ENCODE results near the gene MTLN.
"Not testable (repeated sequence)": the region's sequence is repeated elsewhere in the genome, so short reads cannot be mapped to it uniquely, and the experiment has no call there.

MTLN gene

GRCh38 chr2:110211938-110212858 is at the start of gene MTLN:
MTLN (minus strand) TSS chr2:110212547; CDS start chr2:110212525, 22 bp downstream.
- H3K4me3 ChIP-seq (ENCODE audit: low read depth, low read length) = peak within 1 kb of the TSS; percentile 85

GRCh38 chr2:110261910-110262309 is 49.6 kb upstream of the MTLN start:
- not testable (repeated sequence) for H3K4me3 ChIP-seq (ENCODE audit: low read depth, low read length)

DNA sequence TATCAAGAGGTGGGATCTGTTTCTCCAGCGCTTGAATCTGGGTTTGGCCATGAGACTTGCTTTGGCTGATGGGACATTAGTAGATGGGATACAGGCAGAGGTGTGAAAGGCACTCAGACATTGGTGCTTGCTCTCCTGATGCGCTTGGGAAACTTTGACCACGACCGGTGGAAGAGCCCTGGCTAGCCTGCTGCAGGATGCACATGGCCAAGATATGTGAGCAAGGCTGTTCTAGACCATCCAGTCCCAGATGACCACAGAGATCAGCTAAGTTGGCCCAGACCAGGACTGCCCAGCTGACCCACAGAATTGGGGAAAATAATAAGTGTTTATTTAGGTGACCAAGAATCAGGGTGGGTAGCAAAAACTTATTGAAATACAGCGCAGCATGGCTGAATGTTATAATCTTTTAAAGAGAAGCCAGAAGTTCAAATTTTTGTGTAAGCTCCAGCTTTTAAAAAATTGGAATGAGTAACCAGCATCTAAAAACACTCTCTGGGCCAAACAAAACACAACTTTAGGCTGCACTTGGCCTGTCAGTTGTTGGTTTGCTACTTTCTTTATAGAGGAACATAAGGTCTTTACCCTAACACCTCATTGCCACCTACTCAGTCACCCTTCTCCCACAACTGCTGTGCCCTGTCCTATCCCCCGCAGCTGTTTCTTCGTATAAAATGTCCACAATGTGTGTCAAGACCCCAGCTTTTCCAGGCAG is 35.9 kb upstream of the MTLN start:
- not testable (repeated sequence) for H3K4me3 ChIP-seq (ENCODE audit: low read depth, low read length)

- not testable (repeated sequence) for H3K4me3 ChIP-seq (ENCODE audit: low read depth, low read length)
Observed at GRCh38 chr2:110245488-110246435, 33.4 kb upstream of the MTLN start.

- not testable (repeated sequence) for H3K4me3 ChIP-seq (ENCODE audit: low read depth, low read length)
Observed at GRCh38 chr2:110243283-110243682, 30.9 kb upstream of the MTLN start.

GRCh38 chr2:110234514-110234913 is 22.2 kb upstream of the MTLN start:
- not testable (repeated sequence) for H3K4me3 ChIP-seq (ENCODE audit: low read depth, low read length)

DNA sequence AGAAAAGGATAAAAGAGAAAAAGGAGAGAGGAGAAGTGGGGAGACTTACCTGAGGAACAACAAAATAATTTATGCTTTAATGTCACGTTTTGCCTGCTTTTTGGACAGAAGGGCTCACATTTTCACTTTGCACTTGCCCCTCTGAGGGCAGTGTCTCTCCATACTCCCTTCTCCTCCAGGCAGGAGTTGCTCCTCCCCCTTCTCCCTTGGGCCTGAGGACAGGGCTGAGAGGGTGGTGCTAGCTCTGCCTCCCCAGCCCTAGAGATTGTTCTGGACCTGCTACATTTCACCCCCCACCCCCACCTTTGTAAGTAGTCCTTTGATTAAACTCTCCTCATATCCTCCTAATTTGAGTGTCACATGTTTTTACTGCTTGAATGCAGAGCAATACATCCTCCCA is 17.5 kb upstream of the MTLN start:
- not testable (repeated sequence) for H3K4me3 ChIP-seq (ENCODE audit: low read depth, low read length)

DNA sequence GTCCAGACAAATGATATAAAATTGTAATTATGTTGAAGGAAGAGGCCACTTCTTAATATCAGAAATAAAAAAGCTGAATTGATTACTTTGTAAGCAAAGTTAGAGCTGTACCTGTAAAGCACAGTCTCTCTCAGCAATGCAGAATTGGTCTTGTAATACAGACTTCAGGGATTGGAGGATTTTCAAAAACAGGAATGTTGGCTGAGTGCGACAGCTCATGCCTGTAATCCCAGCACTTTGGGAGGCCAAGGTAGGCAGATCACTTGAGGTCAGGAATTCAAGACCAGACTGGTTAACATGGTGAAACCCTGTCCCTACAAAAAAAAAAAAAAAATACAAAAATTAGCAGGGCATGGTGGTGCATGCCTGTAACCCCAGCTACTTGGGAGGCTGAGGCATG is 10.3 kb upstream of the MTLN start:
- not testable (repeated sequence) for H3K4me3 ChIP-seq (ENCODE audit: low read depth, low read length)

- no peak overlapping the region for H3K4me3 ChIP-seq (ENCODE audit: low read depth, low read length)
Observed at GRCh38 chr2:110221938-110222337, 9.6 kb upstream of the MTLN start.

DNA sequence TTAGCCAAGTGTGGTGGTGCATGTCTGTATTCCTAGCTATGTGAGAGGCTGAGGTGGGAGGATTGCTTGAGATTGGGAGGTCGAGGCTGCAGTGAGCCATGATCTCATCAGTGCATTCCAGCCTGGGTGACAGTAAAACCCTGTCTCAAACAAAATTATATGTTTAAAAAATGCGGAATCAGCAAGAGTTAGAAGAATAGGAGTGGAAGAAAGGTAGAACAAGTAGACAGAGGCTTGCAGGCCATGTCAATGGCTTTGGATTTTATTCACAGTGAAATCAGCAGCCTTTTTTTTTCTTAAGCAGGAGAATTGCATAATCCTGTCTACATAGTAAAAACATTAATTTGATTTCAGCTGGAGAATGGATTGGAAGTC is 7.8 kb upstream of the MTLN start:
- no peak overlapping the region for H3K4me3 ChIP-seq (ENCODE audit: low read depth, low read length)

DNA sequence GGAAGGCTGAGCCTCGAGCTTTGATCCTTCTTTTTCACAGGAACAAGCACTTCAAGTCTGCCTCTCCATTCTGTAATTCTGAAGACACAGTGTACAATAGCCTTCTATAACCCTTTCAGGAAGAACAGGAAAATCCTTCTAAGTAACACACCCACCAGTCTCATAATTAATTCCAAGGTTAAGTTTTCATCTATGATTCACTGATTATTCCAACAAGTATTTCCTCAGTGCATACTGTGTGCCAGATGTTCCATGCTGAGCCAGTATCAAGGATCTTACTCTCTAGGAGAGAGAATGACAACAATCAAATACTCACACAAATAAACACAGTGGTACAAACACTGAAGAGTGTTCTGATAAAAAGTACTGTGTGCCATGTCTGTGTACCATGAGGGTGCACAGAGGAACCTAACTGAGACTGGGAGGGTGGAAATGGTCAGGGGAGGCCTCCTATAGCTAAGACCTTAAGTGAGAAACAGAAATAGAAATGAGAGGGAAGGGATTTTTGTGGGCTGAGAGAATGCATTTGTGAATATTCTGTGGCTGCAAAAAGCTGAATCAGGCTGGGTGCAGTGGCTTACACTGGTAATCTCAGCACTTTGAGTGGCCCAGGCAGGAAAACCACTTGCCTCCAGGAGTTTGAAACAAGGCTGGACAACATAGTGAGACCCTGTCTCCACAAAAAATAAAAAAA is 7.3 kb upstream of the MTLN start:
- no peak overlapping the region for H3K4me3 ChIP-seq (ENCODE audit: low read depth, low read length)

GRCh38 chr2:110218889-110219288 is 6.5 kb upstream of the MTLN start:
- H3K4me3 ChIP-seq (ENCODE audit: low read depth, low read length) = not testable (repeated sequence)

- H3K4me3 ChIP-seq (ENCODE audit: low read depth, low read length) = no peak overlapping the region
Observed at GRCh38 chr2:110216803-110217202, 4.5 kb upstream of the MTLN start.

GRCh38 chr2:110216199-110216598 is 3.9 kb upstream of the MTLN start:
- no peak overlapping the region for H3K4me3 ChIP-seq (ENCODE audit: low read depth, low read length)

- no peak overlapping the region for H3K4me3 ChIP-seq (ENCODE audit: low read depth, low read length)
Observed at GRCh38 chr2:110215566-110216158, 3.3 kb upstream of the MTLN start.

- H3K4me3 ChIP-seq (ENCODE audit: low read depth, low read length) = no peak overlapping the region
Observed at GRCh38 chr2:110215091-110215490, 2.7 kb upstream of the MTLN start.

- not testable (repeated sequence) for H3K4me3 ChIP-seq (ENCODE audit: low read depth, low read length)
Observed at GRCh38 chr2:110213522-110213921, 1.2 kb upstream of the MTLN start.

GRCh38 chr2:110205660-110206455 is 6.5 kb downstream of the MTLN start:
- H3K4me3 ChIP-seq (ENCODE audit: low read depth, low read length) = no peak overlapping the region
